ENCODE measurements around the gene USP40. TPM values are rescaled to one million over a fixed set of nuclear protein-coding genes. Genes with fewer than 3 reads are reported as not detected.

USP40 gene
- total and polyA plus RNA-seq, 2 of the 8 experiments (the other 6 are each of a cell fraction or from before 2014, with no cell fraction given), result 12.0 to 15.7 TPM

GRCh38 chr2:233602076-233602475 lies 35.5 kb upstream of the USP40 start:
- no peak overlapping the region for H3K4me2 ChIP-seq (ENCODE audit: insufficient read depth in 1 of 2, low read depth in 2 of 2, low read length in 2 of 2)
- no peak for DNase-seq (ENCODE audit: low read depth in 1 of 2, low spot score in 2 of 2)
- H3K27me3 ChIP-seq (replicated peaks in 1 of 4; ENCODE audit: control insufficient read depth in 3 of 4, extremely low read depth in 1 of 4, insufficient read depth in 3 of 4, low read length in 3 of 4), result no peaks in the 10 kb centered on the region
- POLR2A ChIA-PET (ENCODE audit: partially characterized antibody), result interaction anchor here (1.0 kb wide), 1 partner anchor 19 kb away, joined by 3 read pairs; no protein-coding TSS in a partner anchor
- no peak overlapping the region for H4K8ac ChIP-seq (ENCODE audit: extremely low read depth, insufficient read depth, low read length)
- H2BK15ac ChIP-seq (ENCODE audit: low read length), result no peak overlapping the region
- no peak overlapping the region for H3K18ac ChIP-seq (ENCODE audit: extremely low read depth, low read length)
- H3K14ac ChIP-seq (ENCODE audit: insufficient read length), result no peak overlapping the region
- no peak overlapping the region for H4K5ac ChIP-seq (ENCODE audit: insufficient read length, low read depth, low read length)
- H3K23me2 ChIP-seq (ENCODE audit: low read depth, low read length), result no peaks in the 10 kb centered on the region
- H3K9me3 ChIP-seq (ENCODE audit: insufficient read depth in 2 of 2, low read depth in 1 of 2, low read length in 1 of 2), result peaks cover 5 to 6% of the 10 kb centered on the region in 2 experiments; a peak in 1 of 4 replicates
- no peak overlapping the region for H3K23ac ChIP-seq (ENCODE audit: insufficient read length)
- no peaks in the 10 kb centered on the region for H3K79me2 ChIP-seq (ENCODE audit: control insufficient read depth in 1 of 2, insufficient read depth in 2 of 2, low read length in 2 of 2)
- H3K9ac ChIP-seq (replicated peaks in 1 of 4; ENCODE audit: extremely low read depth in 1 of 4, low read depth in 3 of 4, low read length in 3 of 4), result no peak overlapping the region
- no peak overlapping the region for H2BK20ac ChIP-seq (ENCODE audit: low read length)
- H2BK120ac ChIP-seq (replicated peaks; ENCODE audit: low read depth, low read length), result no peak overlapping the region
- H3K56ac ChIP-seq (replicated peaks; ENCODE audit: insufficient read length, low read depth, low read length), result no peak overlapping the region
- H2BK12ac ChIP-seq (ENCODE audit: low read depth, low read length), result no peak overlapping the region
- WGBS, 2 experiments (ENCODE audit: extremely low coverage in 1 of 2, insufficient coverage in 1 of 2, insufficient read length in 1 of 2, insufficient replicate concordance in 2 of 2, low coverage in 1 of 2, low lambda C conversion rate in 2 of 2, missing lambda C conversion rate in 1 of 2), result 86% methylated on average over 1 of the region's 1 CpG; no CpG with 5 or more reads in 1 of the 2 experiments
- no peak overlapping the region for H2AFZ ChIP-seq (ENCODE audit: low read length)
- CTCF ChIA-PET (ENCODE audit: partially characterized antibody), result interaction anchor here (1.3 kb wide), 1 partner anchor 8 kb away, joined by 4 read pairs; no protein-coding TSS in a partner anchor
- H2AK5ac ChIP-seq (ENCODE audit: low read depth, low read length), result no peak overlapping the region
- no peak overlapping the region for H4K91ac ChIP-seq (replicated peaks; ENCODE audit: insufficient read length, low read length)
- no peak overlapping the region for H3K27ac ChIP-seq (ENCODE audit: low read depth, low read length)
- H2BK5ac ChIP-seq (ENCODE audit: low read depth, low read length), result no peak overlapping the region
- H3K79me1 ChIP-seq (ENCODE audit: low read depth, low read length), result no peaks in the 10 kb centered on the region
- no peaks in the 10 kb centered on the region for H4K20me1 ChIP-seq (replicated peaks in 1 of 2; ENCODE audit: control insufficient read depth in 1 of 2, insufficient read depth in 2 of 2, low read length in 2 of 2)
- no peak for FAIRE-seq
- H3K36me3 ChIP-seq (ENCODE audit: control insufficient read depth in 2 of 4, insufficient read depth in 4 of 4, low read length in 3 of 4), result no peaks in the 10 kb centered on the region
- no peaks in the 10 kb centered on the region for H3K4me1 ChIP-seq (replicated peaks in 1 of 4; ENCODE audit: control insufficient read depth in 3 of 4, insufficient read depth in 4 of 4, low read length in 3 of 4)
- no peak overlapping the region for H3K4me3 ChIP-seq (ENCODE audit: extremely low read depth in 1 of 4, insufficient read depth in 2 of 4, low read depth in 3 of 4, low read length in 4 of 4)
- no peak overlapping the region for H3K4ac ChIP-seq (replicated peaks; ENCODE audit: insufficient read length, low read depth, low read length)
- no peak for TF ChIP-seq GABPA (IDR thresholded peaks at IDR 0.05; ENCODE audit: borderline replicate concordance, insufficient read depth, low read length)
- TF ChIP-seq SIN3A (conservative IDR thresholded peaks at IDR 0.05 in 1 of 2, IDR thresholded peaks at IDR 0.05 in 1 of 2; ENCODE audit: low read depth in 1 of 2, low read length in 2 of 2), result no peak
- no peak for TF ChIP-seq CBX8 (IDR thresholded peaks at IDR 0.05; ENCODE audit: borderline replicate concordance, low read depth, low read length)
- TF ChIP-seq ATF3 (IDR thresholded peaks at IDR 0.05; ENCODE audit: insufficient read depth, low read depth, low read length), result no peak
- no peak for TF ChIP-seq SIX5 (IDR thresholded peaks at IDR 0.05; ENCODE audit: low read depth, low read length)
- TF ChIP-seq PHF8 (conservative IDR thresholded peaks at IDR 0.05; ENCODE audit: low read depth, low read length), result no peak
- no peak for TF ChIP-seq CTCF (IDR thresholded peaks at IDR 0.05; ENCODE audit: control extremely low read depth in 1 of 3, insufficient read depth in 1 of 3, low read depth in 1 of 3, low read length in 3 of 3)
- TF ChIP-seq YY1 (IDR thresholded peaks at IDR 0.05; ENCODE audit: low read depth, low read length), result no peak
- no peak for TF ChIP-seq SIRT6 (IDR thresholded peaks at IDR 0.05; ENCODE audit: low read length)
- TF ChIP-seq RAD21 (IDR thresholded peaks at IDR 0.05 in 1 of 2, conservative IDR thresholded peaks at IDR 0.05 in 1 of 2; ENCODE audit: low read depth in 2 of 2, low read length in 2 of 2), result no peak
